Gastroesophageal sphincter (tissue), 4 donors: ENCODE results near the gene PSAP. TPM values are rescaled to one million over a fixed set of nuclear protein-coding genes. Genes with fewer than 3 reads are reported as not detected.
"Not testable (repeated sequence)": the region's sequence is repeated elsewhere in the genome, so short reads cannot be mapped to it uniquely, and the experiment has no call there.

Source experiments
- ATAC-seq: fragments of 150-250 bp; one replicate; pipeline ENCODE4 v1.9.1; 2016; ENCODE audit warnings: mild to moderate bottlenecking, moderate library complexity
- H3K27ac ChIP-seq, 4 donors: fragments of 200-600 bp; sonication (generic) in 3 of 4; 1 replicate in 3 of 4; 2 replicates in 1 of 4; pipeline ENCODE4 v1.5.1; 2016 to 2019
- H3K27me3 ChIP-seq: fragments of 200-600 bp; sonication (generic); one replicate; pipeline ENCODE4 v1.5.1; 2019
- H3K36me3 ChIP-seq, 2 donors: fragments of 200-600 bp; sonication (generic); one replicate each; pipeline ENCODE4 v1.5.1; 2019; ENCODE audit warnings: control low read depth in 1 of 2
- H3K4me1 ChIP-seq, 3 donors: fragments of 200-600 bp; sonication (generic); 1 replicate in 2 of 3; 2 replicates in 1 of 3; pipeline ENCODE4 v1.5.1; 2016 to 2019; ENCODE audit warnings: control low read depth in 2 of 3
- H3K4me3 ChIP-seq, 2 donors: fragments of 200-600 bp; sonication (generic); one replicate each; pipeline ENCODE4 v1.5.1; 2019; ENCODE audit warnings: mild to moderate bottlenecking in 1 of 2, moderate library complexity in 1 of 2
- H3K9me3 ChIP-seq, 3 donors: fragments of 200-600 bp; sonication (generic); one replicate each; pipeline ENCODE4 v1.5.1; 2017 to 2019; ENCODE audit warnings: control low read depth in 2 of 3
- CTCF ChIP-seq, 4 experiments: fragments of 200-600 bp in 2 of 4; fragments of 450-650 bp in 2 of 4; sonication (generic) in 1 of 4; IDR thresholded peaks; one replicate each; pipeline ENCODE4 v1.5.1; 2017 to 2019; ENCODE audit warnings: antibody characterized with exemption in 4 of 4, mild to moderate bottlenecking in 2 of 4, moderate library complexity in 2 of 4
- EP300 ChIP-seq: sonication (generic); formaldehyde crosslinking; IDR thresholded peaks from one replicate; pipeline ENCODE4 v1.6.1; 2017; ENCODE audit warnings: antibody characterized with exemption, mild to moderate bottlenecking
- POLR2A ChIP-seq, 2 donors: fragments of 450-650 bp; IDR thresholded peaks; one replicate each; pipeline ENCODE4 v1.6.1; 2017; ENCODE audit warnings: antibody characterized with exemption in 2 of 2, mild to moderate bottlenecking in 2 of 2, moderate library complexity in 1 of 2
- POLR2AphosphoS5 ChIP-seq: sonication (generic); formaldehyde crosslinking; IDR thresholded peaks from one replicate; pipeline ENCODE4 v1.6.1; 2017; ENCODE audit warnings: antibody characterized with exemption
- WGBS, 2 donors: methylation state at CpG; one replicate each; pipeline ENCODE4 v1.1.5; 2018; ENCODE audit warnings: low coverage in 1 of 2; 5-methylcytosine and 5-hydroxymethylcytosine counted together
- total RNA-seq, 4 donors: library from RNA; depleted of rRNA; stranded (reverse); fragments of >200 nt; gene quantifications; one replicate each; pipeline ENCODE4 v1.1.0, GENCODE V29; 2016

PSAP gene
- total RNA-seq: 100 to 1,000 TPM; 604 to 881 (median 718) TPM

GRCh38 chr10:71850743-71851464 is at the start of gene PSAP:
TSS of gene PSAP (minus strand) at chr10:71851251. CDS start at chr10:71851221, 30 bp downstream.
- ATAC-seq: peak; percentile 100
- peak within 1 kb of the TSS; percentile 89 to 99 for H3K4me3 ChIP-seq
- H3K4me1 ChIP-seq: peaks cover 0 to 49% (median 22%) of the 10 kb centered on the region in 3 donors
- H3K9me3 ChIP-seq: no peaks in the 10 kb centered on the region
- H3K36me3 ChIP-seq: no peaks in the 10 kb centered on the region
- no peaks in the 10 kb centered on the region for H3K27me3 ChIP-seq
- 0% methylated on average over 12 of the region's 49 CpGs; no CpG with 5 or more reads in 1 of the 2 donors for WGBS, 2 donors
- TF ChIP-seq CTCF (IDR thresholded peaks at IDR 0.05) (peak in 1 of 4 experiments; percentile 25), EP300 (no peak), POLR2A (IDR thresholded peaks at IDR 0.05) (peak; percentile 97 to 98), POLR2AphosphoS5 (peak; percentile 99)
- peak within 1 kb of the TSS; percentile 94 to 99 (median 96) for H3K27ac ChIP-seq

DNA sequence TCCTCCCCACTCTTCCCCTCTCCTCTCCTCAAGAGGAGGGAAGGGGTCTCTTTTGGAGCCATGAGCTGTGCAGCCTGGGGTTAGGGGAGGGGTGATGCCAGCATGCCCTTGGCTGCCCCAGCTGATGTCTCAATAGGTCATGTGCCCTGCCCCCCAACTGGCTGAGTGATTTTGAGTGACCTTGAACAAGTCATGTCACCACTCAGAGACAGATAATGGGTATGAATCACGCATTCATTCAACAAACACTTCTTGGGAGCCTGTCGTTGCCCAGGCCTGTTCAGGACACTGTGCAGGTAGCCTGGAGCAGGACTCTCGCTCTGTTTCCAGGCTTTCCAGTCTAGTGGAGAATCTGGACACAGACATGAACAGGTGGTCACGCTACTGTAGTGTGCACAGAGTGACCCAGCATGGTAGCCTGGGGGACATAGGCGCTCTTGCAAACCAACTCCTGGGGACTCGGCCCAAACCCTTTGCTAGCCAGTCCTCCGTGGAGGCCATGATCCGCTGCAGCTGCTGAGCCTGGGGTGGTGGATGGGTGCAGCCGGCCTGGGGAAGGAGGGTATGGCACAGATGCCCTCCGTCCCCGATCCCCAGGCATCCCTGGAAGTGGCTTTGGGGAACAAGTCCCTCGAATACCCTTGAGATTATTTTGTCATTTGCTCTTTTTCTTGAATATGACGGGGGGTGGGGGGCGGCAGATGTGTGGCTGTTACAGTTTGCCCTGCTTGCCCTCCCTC is 49.6 kb upstream of the PSAP start:
- no peaks in the 10 kb centered on the region for H3K27me3 ChIP-seq
- no peaks in the 10 kb centered on the region for H3K9me3 ChIP-seq
- TF ChIP-seq EP300 (no peak), CTCF (IDR thresholded peaks at IDR 0.05) (no peak)
- ATAC-seq: no peak
- WGBS, 2 donors: 87 to 92% methylated on average over 2 to 3 of the region's 14 CpGs
- H3K4me1 ChIP-seq: peaks cover 0 to 5% (median 0%) of the 10 kb centered on the region in 3 donors
- H3K36me3 ChIP-seq: no peaks in the 10 kb centered on the region
- H3K27ac ChIP-seq: no peak overlapping the region
- H3K4me3 ChIP-seq: no peak overlapping the region

DNA sequence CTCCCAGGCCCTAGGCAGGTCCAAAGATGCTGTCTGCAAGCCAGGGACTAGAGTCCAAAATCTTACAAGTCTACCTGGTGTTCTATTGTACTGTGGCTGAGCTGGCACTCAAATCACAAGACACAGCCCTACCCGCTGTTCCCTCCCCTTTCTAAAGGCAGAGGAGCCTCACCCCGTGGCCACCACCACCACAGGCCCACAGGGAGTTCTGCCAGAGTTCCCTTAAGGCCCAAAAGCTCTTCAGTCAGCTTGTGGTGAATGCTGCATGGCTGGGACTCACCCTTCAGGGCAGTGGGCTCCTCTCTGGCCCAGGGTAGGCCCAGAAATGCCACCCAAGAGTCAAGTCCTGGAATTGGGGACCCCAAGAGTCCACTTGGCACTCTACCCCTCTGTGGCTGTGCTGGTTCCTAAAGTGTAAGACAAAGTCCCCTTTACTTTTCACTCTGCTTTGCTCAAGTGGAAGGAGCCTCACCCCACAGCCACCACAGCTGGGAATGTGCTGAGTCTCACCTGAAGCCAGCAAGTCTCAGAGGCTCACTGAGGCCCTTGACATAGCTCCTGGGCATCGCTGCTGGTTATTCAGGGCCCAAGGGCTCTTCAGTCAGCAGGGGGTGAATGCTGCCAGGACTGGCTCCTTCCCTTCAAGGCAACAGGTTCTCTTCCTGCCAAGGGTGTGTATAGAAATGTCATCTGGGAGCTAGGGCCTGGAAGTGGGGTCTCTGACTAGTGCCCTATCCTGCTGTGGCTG is 48.8 kb upstream of the PSAP start:
- Histone ChIP-seq H3K4me3 (no peak overlapping the region), H3K27ac (no peak overlapping the region), H3K27me3 (no peaks in the 10 kb centered on the region), H3K36me3 (no peaks in the 10 kb centered on the region), H3K9me3 (no peaks in the 10 kb centered on the region), H3K4me1 (peaks cover 0 to 5% (median 0%) of the 10 kb centered on the region in 3 donors)
- no peak for ATAC-seq
- 80% methylated on average over 1 of the region's 3 CpGs; no CpG with 5 or more reads in 1 of the 2 donors for WGBS, 2 donors
- no peak for TF ChIP-seq POLR2A (IDR thresholded peaks at IDR 0.05)
- no peak for TF ChIP-seq CTCF (IDR thresholded peaks at IDR 0.05)
- TF ChIP-seq EP300: no peak
- TF ChIP-seq POLR2AphosphoS5: no peak

DNA sequence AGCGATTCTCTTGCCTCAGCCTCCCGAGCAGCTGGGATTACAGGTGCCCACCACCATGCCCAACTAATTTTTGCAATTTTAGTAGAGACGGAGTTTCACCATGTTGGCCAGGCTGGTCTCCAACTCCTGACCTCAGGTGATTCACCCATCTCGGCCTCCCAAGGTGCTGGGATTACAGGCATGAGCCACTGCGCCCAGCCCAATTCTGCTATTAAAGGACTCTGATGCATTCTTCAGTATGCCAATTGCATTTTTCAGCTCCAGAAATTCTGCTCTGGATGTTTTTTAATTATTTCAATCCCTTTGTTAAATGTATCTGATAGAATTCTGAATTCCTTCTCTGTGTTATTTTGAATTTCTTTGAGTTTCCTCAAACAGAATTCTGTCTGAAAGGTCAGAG is 47.3 kb upstream of the PSAP start:
- not testable (repeated sequence) for H3K4me3 ChIP-seq, ATAC-seq, H3K27ac ChIP-seq, H3K36me3 ChIP-seq, H3K27me3 ChIP-seq, H3K4me1 ChIP-seq, H3K9me3 ChIP-seq
- 83 to 97% methylated on average over 4 to 5 of the region's 5 CpGs for WGBS, 2 donors

- no peak for TF ChIP-seq EP300
- no peak for TF ChIP-seq POLR2AphosphoS5
- TF ChIP-seq POLR2A (IDR thresholded peaks at IDR 0.05): no peak
- TF ChIP-seq CTCF (IDR thresholded peaks at IDR 0.05): no peak
- Histone ChIP-seq H3K36me3 (no peaks in the 10 kb centered on the region), H3K9me3 (no peaks in the 10 kb centered on the region), H3K4me1 (peaks cover 0 to 18% (median 3%) of the 10 kb centered on the region in 3 donors), H3K4me3 (no peak overlapping the region), H3K27ac (no peak overlapping the region), H3K27me3 (no peaks in the 10 kb centered on the region)
- ATAC-seq: no peak
- WGBS, 2 donors: 63 to 94% methylated on average over 8 of the region's 8 CpGs
Measured at GRCh38 chr10:71893920-71894319, 42.9 kb upstream of the PSAP start.
